ENCODE results near the gene CCDC83.
"Not testable (repeated sequence)": the region's sequence is repeated elsewhere in the genome, so short reads cannot be mapped to it uniquely, and the experiment has no call there.

CCDC83 gene

DNA sequence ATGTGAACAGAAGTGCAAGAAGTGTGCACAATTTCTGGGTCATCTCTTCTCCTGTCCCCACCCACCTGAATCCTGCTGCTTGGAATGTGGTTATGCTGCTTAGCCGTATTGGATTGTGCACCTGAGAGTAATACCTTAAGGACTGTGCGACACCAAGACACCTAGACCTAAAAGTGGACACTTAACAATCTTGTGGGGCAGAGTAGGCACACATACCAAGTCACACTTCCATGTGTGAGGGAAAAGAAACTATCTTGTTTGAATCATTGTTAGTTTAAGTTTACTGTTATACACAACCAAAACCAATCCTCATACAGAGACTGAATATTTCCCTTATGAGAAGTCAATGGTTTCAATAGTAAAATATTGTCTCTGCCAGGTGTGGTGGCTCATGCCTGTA, 93.7 kb downstream of the CCDC83 start:
- no peak for TF ChIP-seq Cebpa-rat (IDR thresholded peaks at IDR 0.05)
- Histone ChIP-seq H3K4me2 (peak overlapping the region in 4 of 11 experiments; percentile 63 to 91 (median 78); a peak in 8 of 22 replicates), H3K36me3 (peaks cover 16 to 35% (median 26%) of the 10 kb centered on the region in 11 experiments), H3K27me3 (no peaks in the 10 kb centered on the region), H3K27ac (peak overlapping the region in 4 of 11 experiments; percentile 12 to 73 (median 67); a peak in 6 of 22 replicates), H4K20me1 (peaks cover 0 to 17% (median 0%) of the 10 kb centered on the region in 11 experiments; a peak in 2 of 22 replicates), H3K9ac (peak overlapping the region in 1 of 11 experiments; percentile 40; a peak in 2 of 22 replicates), H3K4me1 (peaks cover 0 to 73% (median 25%) of the 10 kb centered on the region in 10 experiments; a peak in 13 of 20 replicates), H3K4me3 (no peak overlapping the region), H3K9me3 (replicated peaks in 1 of 11) (peaks cover 0 to 38% (median 34%) of the 10 kb centered on the region in 11 experiments; a peak in 19 of 22 replicates)

DNA sequence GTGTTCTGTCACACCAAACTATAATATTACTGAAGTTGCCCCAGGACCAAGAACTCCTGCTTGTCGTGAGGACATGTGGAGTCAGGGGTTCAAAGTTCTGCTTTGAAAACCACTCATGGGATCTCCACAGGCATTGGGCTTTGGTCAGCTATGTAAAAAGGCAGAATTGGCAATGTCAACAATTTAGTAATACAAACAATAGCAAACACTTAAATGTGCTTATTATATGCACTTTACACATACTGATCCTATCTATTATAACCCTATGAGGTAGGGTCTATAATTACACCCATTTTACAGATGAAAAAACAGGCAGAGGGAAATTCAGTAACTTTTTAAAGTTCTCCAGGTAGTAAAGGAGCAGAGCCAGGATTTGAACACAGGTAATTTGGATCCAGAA, 94.6 kb downstream of the CCDC83 start:
- no peak for TF ChIP-seq Cebpa-rat (IDR thresholded peaks at IDR 0.05)
- H3K27ac ChIP-seq = 0 out of 22 replicates have a peak overlapping the region, but pooled peaks of 1 of the 11 experiments have one; percentile 12
- no peak overlapping the region for H3K9ac ChIP-seq
- peaks cover 0 to 82% (median 25%) of the 10 kb centered on the region in 10 experiments; a peak in 13 of 20 replicates for H3K4me1 ChIP-seq
- no peaks in the 10 kb centered on the region for H3K27me3 ChIP-seq
- peaks cover 0 to 39% (median 34%) of the 10 kb centered on the region in 11 experiments; a peak in 18 of 22 replicates for H3K9me3 ChIP-seq (replicated peaks in 1 of 11)
- peaks cover 18 to 35% (median 29%) of the 10 kb centered on the region in 11 experiments for H3K36me3 ChIP-seq
- peak overlapping the region in 3 of 11 experiments; percentile 68 to 91 (median 87); a peak in 6 of 22 replicates for H3K4me2 ChIP-seq
- peaks cover 0 to 25% (median 0%) of the 10 kb centered on the region in 11 experiments; a peak in 4 of 22 replicates for H4K20me1 ChIP-seq
- H3K4me3 ChIP-seq = no peak overlapping the region

DNA sequence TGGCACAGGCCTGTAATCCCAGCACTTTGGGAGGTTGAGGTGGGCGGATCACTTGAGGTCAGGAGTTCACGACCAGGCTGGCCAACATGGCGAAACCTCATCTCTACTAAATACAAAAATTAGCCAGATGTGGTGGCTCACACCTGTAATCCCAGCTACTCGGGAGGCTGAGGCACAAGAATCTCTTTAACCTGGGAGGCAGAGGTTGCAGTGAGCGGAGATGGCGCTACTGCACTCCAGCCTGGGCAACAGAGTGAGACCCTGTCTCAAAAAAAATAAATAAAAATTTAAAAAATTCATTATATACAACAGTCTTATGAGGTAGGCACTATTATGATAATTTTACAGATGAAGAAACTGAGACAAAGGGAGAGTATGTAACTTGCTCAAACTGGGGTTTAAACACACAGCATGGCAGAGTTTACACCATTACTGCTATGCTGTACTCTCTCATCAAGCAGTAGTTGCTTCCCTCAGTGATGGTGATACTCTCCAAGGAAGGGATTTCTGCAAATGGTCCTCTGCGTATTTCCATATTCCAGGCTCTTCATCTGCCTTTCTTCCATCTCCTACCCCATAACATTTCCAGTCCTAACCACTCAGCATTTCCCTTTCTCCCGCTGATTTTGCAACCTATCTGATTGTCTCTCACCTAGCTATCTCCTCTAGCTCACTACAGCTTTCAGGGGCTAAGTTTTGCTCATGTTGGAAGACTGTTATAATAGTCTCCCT, 95.3 kb downstream of the CCDC83 start:
- no peaks in the 10 kb centered on the region for H3K27me3 ChIP-seq
- peaks cover 0 to 38% (median 32%) of the 10 kb centered on the region in 11 experiments; a peak in 18 of 22 replicates for H3K9me3 ChIP-seq (replicated peaks in 1 of 11)
- no peak overlapping the region for H3K4me3 ChIP-seq
- peaks cover 0 to 80% (median 25%) of the 10 kb centered on the region in 10 experiments; a peak in 13 of 20 replicates for H3K4me1 ChIP-seq
- H3K9ac ChIP-seq = no peak overlapping the region
- H4K20me1 ChIP-seq = peaks cover 0 to 32% (median 0%) of the 10 kb centered on the region in 11 experiments; a peak in 4 of 22 replicates
- H3K27ac ChIP-seq = 0 out of 22 replicates have a peak overlapping the region, but pooled peaks of 1 of the 11 experiments have one; percentile 19
- no peak for TF ChIP-seq Cebpa-rat (IDR thresholded peaks at IDR 0.05)
- H3K4me2 ChIP-seq = peak overlapping the region in 3 of 11 experiments; percentile 68 to 91 (median 87); a peak in 6 of 22 replicates
- H3K36me3 ChIP-seq = peaks cover 25 to 35% (median 29%) of the 10 kb centered on the region in 11 experiments

DNA sequence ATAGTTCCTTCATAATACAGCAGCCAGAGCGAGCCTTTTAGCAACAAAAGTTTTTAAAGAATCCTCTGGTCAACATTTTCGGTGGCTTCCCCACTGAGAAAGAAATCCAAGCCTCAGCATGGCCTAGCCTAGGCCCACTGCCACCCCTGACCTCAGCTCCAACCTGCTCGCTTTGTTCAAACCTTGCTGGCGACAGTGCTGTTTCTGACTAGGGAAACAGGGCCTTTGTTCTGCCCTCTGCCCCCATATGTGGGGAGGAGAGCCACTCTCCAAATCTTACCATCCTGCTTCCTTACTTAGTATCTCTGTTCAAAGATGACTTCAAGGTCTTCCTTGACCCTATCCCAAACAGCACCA, 95.8 kb downstream of the CCDC83 start:
- Histone ChIP-seq H3K9me3 (replicated peaks in 1 of 11) (peaks cover 0 to 34% (median 26%) of the 10 kb centered on the region in 11 experiments; a peak in 18 of 22 replicates), H3K4me2 (peak overlapping the region in 1 of 11 experiments; percentile 87; a peak in 2 of 22 replicates), H3K4me1 (peaks cover 0 to 74% (median 22%) of the 10 kb centered on the region in 10 experiments; a peak in 13 of 20 replicates), H3K27me3 (no peaks in the 10 kb centered on the region), H4K20me1 (peaks cover 0 to 37% (median 0%) of the 10 kb centered on the region in 11 experiments; a peak in 4 of 22 replicates), H3K4me3 (no peak overlapping the region), H3K27ac (0 out of 22 replicates have a peak overlapping the region, but pooled peaks of 1 of the 11 experiments have one; percentile 19), H3K36me3 (peaks cover 30 to 39% (median 32%) of the 10 kb centered on the region in 11 experiments), H3K9ac (no peak overlapping the region)
- no peak for TF ChIP-seq Cebpa-rat (IDR thresholded peaks at IDR 0.05)

DNA sequence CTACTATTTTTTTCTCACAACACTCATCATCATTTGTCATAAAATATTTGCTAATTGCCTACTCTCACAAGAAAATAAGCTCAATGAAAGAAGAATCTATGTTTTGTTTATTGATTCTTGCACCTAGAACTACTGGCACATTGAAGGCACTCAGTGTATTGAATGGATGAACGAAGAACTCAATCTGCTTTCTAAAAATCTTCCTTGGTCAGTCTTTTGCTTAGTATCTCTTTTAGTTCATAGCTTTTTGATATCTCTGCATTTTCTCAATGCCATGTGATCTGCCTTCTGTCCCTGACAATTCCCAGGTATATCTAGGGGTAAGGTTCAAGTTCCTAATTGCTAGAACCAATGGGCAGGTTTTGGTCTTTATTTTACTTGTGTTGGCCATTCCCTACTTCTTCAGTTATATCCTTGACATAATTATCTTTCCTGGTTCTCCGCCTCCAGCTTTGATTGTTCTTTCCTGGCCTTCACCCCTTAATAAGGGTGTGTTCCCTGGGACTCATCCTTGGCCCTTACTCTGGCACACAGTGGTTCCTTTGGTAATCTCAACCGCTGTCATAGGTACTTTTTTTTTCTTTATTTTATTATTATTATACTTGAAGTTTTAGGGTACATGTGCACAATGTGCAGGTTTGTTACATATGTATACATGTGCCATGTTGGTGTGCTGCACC, 96.4 kb downstream of the CCDC83 start:
- Histone ChIP-seq H3K27me3 (no peaks in the 10 kb centered on the region), H3K9me3 (replicated peaks in 1 of 11) (peaks cover 0 to 35% (median 23%) of the 10 kb centered on the region in 11 experiments; a peak in 18 of 22 replicates)
- TF ChIP-seq Cebpa-rat (IDR thresholded peaks at IDR 0.05) = no peak

DNA sequence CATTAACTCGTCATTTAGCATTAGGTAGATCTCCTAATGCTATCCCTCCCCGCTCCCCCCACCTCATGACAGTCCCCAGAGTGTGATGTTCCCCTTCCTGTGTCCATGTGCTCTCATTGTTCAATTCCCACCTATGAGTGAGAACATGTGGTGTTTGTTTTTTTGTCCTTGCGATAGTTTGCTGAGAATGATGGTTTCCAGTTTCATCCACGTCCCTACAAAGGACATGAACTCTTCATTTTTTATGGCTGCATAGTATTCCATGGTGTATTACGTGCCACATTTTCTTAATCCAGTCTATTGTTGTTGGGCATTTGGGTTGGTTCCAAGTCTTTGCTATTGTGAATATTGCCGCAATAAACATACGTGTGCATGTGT, 96.9 kb downstream of the CCDC83 start:
- Histone ChIP-seq H3K9me3 (replicated peaks in 1 of 11) (peaks cover 0 to 36% (median 22%) of the 10 kb centered on the region in 11 experiments; a peak in 18 of 22 replicates), H4K20me1 (peaks cover 0 to 48% (median 0%) of the 10 kb centered on the region in 11 experiments; a peak in 6 of 22 replicates), H3K4me1 (peaks cover 0 to 70% (median 17%) of the 10 kb centered on the region in 10 experiments; a peak in 13 of 20 replicates), H3K36me3 (peaks cover 41 to 48% (median 42%) of the 10 kb centered on the region in 11 experiments)
- not testable (repeated sequence) for H3K4me2 ChIP-seq, H3K27me3 ChIP-seq, H3K27ac ChIP-seq, H3K9ac ChIP-seq, H3K4me3 ChIP-seq

More for the DNA sequence above, 96.4 kb downstream of the CCDC83 start:
- Histone ChIP-seq H4K20me1 (peaks cover 0 to 43% (median 0%) of the 10 kb centered on the region in 11 experiments; a peak in 6 of 22 replicates), H3K4me3 (no peak overlapping the region), H3K9ac (no peak overlapping the region), H3K4me1 (peaks cover 0 to 74% (median 19%) of the 10 kb centered on the region in 10 experiments; a peak in 13 of 20 replicates), H3K36me3 (peaks cover 36 to 44% (median 37%) of the 10 kb centered on the region in 11 experiments), H3K27ac (no peak overlapping the region), H3K4me2 (peak overlapping the region in 1 of 11 experiments; percentile 87; a peak in 1 of 22 replicates)

DNA sequence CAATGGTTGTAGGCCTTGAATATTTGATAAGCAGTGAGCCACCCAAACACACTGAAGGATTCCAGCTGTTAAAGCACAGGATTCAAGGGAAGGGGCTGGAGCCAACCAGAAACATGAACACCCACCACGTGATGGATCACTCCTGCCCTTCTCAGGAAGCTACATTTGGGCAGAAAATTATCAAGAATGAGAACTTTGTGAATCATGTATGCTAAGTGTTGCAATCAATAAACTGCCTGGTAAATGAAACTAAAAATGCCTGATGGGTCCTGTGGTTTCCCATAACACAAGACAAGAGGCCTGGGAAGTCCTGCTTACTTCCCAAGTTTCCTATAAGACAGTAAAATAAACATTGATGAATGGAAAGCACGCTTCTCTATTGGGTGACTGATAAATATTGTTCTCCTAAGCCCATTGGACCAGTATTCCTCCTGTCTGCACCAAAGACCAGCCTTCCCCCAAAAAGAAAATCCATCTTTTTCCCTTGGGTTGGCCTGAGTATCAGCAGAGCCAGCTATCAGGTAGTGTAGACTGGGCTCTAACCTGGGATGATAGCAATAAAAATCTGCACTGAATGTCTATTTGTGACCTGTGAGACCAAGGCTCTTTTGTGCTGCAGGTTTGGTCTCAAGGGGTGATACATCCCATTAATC, 98.4 kb downstream of the CCDC83 start:
- Histone ChIP-seq H3K9me3 (replicated peaks in 1 of 11) (peaks cover 0 to 36% (median 21%) of the 10 kb centered on the region in 11 experiments; a peak in 18 of 22 replicates), H3K4me3 (no peak overlapping the region), H3K4me1 (peaks cover 0 to 55% (median 4%) of the 10 kb centered on the region in 10 experiments; a peak in 11 of 20 replicates), H3K27ac (no peak overlapping the region), H3K27me3 (no peaks in the 10 kb centered on the region), H3K9ac (no peak overlapping the region), H4K20me1 (peaks cover 0 to 63% (median 0%) of the 10 kb centered on the region in 11 experiments; a peak in 7 of 22 replicates), H3K36me3 (peaks cover 54 to 60% (median 56%) of the 10 kb centered on the region in 11 experiments), H3K4me2 (no peak overlapping the region; a peak in 1 of 22 replicates)
- no peak for TF ChIP-seq Cebpa-rat (IDR thresholded peaks at IDR 0.05)

DNA sequence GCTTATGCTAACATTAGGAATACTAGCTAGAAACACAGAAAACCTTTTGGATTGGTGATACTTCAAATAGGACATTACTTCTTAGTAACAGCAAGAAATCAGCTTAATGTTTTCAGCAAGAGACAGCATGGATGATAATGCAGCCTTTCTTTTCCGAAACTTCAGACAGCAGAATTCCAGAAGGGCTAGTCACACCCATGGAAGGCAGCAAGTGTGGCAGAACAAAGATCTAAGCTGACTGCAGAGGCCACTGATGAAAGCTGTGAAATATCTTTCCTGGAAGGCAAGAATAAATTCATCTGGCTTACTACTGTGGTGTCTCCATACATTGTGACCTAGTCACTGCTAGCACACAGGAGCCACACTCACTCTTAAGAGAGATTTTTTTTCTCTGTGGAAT, 100.3 kb downstream of the CCDC83 start:
- TF ChIP-seq Cebpa-rat (IDR thresholded peaks at IDR 0.05) = no peak
- Histone ChIP-seq H3K27ac (no peak overlapping the region), H3K9ac (no peak overlapping the region), H3K4me1 (peaks cover 0 to 36% (median 0%) of the 10 kb centered on the region in 10 experiments; a peak in 6 of 20 replicates), H3K4me3 (no peak overlapping the region), H3K9me3 (replicated peaks in 1 of 11) (peaks cover 0 to 36% (median 21%) of the 10 kb centered on the region in 11 experiments; a peak in 18 of 22 replicates), H3K27me3 (no peaks in the 10 kb centered on the region), H3K36me3 (peaks cover 70 to 78% (median 75%) of the 10 kb centered on the region in 11 experiments), H3K4me2 (no peak overlapping the region), H4K20me1 (peaks cover 0 to 78% (median 4%) of the 10 kb centered on the region in 11 experiments; a peak in 12 of 22 replicates)

Measured in BLaER1 treated with 17β-estradiol and CSF1 and Interleukin-3, amounts not matched to agents 10 nM and 100 nM (cell line).